HCT116 (cell line): ENCODE results near the gene ZNF165. TPM values are rescaled to one million over a fixed set of nuclear protein-coding genes. Genes with fewer than 3 reads are reported as not detected.
"Not testable (repeated sequence)": the region's sequence is repeated elsewhere in the genome, so short reads cannot be mapped to it uniquely, and the experiment has no call there.

Source experiments
- ATAC-seq: fragments of 200-7000 bp; cut with Tn5 transposase; 2 replicates; pipeline ENCODE4 v1.9.1; 2020; ENCODE audit warnings: mild to moderate bottlenecking, moderate library complexity
- BruUV-seq: library from RNA; stranded (reverse); fragments of 400-500 nt; replicated peaks from 2 replicates; lab custom pipeline; 2021; lab: Mats Ljungman, UMichigan
- CTCF ChIA-PET: fragments of 300-600 bp; sonication (Branson Sonifier 250); formaldehyde crosslinking; loops from one replicate; lab custom pipeline; 2021; ENCODE audit warnings: antibody characterized with exemption; lab: Charles Lee
- POLR2A ChIA-PET: fragments of 300-600, 350-600 bp; sonication (Branson Sonifier 250); formaldehyde crosslinking; loops from one replicate; lab custom pipeline; 2021; ENCODE audit warnings: antibody characterized with exemption; lab: Charles Lee
- RAD21 ChIA-PET, 2 experiments: fragments of 300-600 bp; sonication (Branson Sonifier 250); formaldehyde crosslinking; loops; one replicate each; lab custom pipeline; 2023; ENCODE audit warnings: low total read pairs in 2 of 2; ENCODE audit not compliant: uncharacterized antibody in 2 of 2, unreplicated experiment in 2 of 2, low non-redundant PET in 1 of 2; lab: Charles Lee
- DNase-seq: peaks from one replicate; pipeline ENCODE4 v3.0.0-alpha.2; 2010; ENCODE audit warnings: low read depth, low spot score
- H2AFZ ChIP-seq: fragments of 200-600 bp; shearing (Covaris generic), sonication (generic); 2 replicates; pipeline ENCODE4 v1.6.1; 2017; ENCODE audit warnings: low read depth, mixed run types, mixed read lengths, antibody characterized with exemption, low read length; ENCODE audit not compliant: poor library complexity, severe bottlenecking
- H3K27ac ChIP-seq: 2 replicates; pipeline ENCODE4 v1.5.1; 2012; ENCODE audit warnings: low read depth, low read length
- H3K27me3 ChIP-seq: fragments of 200-600 bp; sonication (generic); 2 replicates; pipeline ENCODE4 v1.6.1; 2016; ENCODE audit warnings: mixed run types, low read length, mixed read lengths; ENCODE audit not compliant: insufficient read depth
- H3K36me3 ChIP-seq, 2 experiments: fragments of 200-500 bp in 1 of 2; fragments of 200-600 bp in 1 of 2; sonication (Bioruptor generic) in 1 of 2; sonication (generic) in 1 of 2; 2 replicates each; pipeline versions ENCODE4 v1.5.1 to v1.6.1; 2014 to 2016; ENCODE audit warnings: low read length in 2 of 2, inconsistent platforms in 1 of 2, mixed read lengths in 1 of 2, mixed run types in 1 of 2; ENCODE audit not compliant: insufficient read depth in 2 of 2, control insufficient read depth in 1 of 2
- H3K4me1 ChIP-seq, 2 experiments: fragments of 200-600 bp in 1 of 2; sonication (generic) in 1 of 2; 2 replicates each; pipeline versions ENCODE4 v1.5.1 to v1.6.1; 2012 to 2017; ENCODE audit warnings: low read length in 2 of 2, inconsistent platforms in 1 of 2, mild to moderate bottlenecking in 1 of 2, mixed read lengths in 1 of 2, mixed run types in 1 of 2, moderate library complexity in 1 of 2; ENCODE audit not compliant: insufficient read depth in 2 of 2, control insufficient read depth in 1 of 2
- H3K4me2 ChIP-seq: fragments of 200-600 bp; sonication (generic); 2 replicates; pipeline ENCODE4 v1.6.1; 2017; ENCODE audit warnings: mixed run types, low read length, mixed read lengths
- H3K4me3 ChIP-seq, 2 experiments: fragments of 200-600 bp in 1 of 2; sonication (generic) in 1 of 2; replicated peaks in 1 of 2; 2 replicates each; pipeline ENCODE4 v1.5.1; 2011 to 2016; ENCODE audit warnings: low read length in 2 of 2, control low read depth in 1 of 2, low read depth in 1 of 2, mild to moderate bottlenecking in 1 of 2, mixed read lengths in 1 of 2, mixed run types in 1 of 2
- H3K79me2 ChIP-seq: fragments of 200-600 bp; sonication (generic); 2 replicates; pipeline ENCODE4 v1.6.1; 2017; ENCODE audit warnings: mild to moderate bottlenecking, mixed run types, low read length, moderate library complexity, mixed read lengths; ENCODE audit not compliant: insufficient read depth
- H3K9ac ChIP-seq: fragments of 200-600 bp; sonication (generic); 2 replicates; pipeline ENCODE4 v1.6.1; 2016; ENCODE audit warnings: low read length, mixed read lengths
- H3K9me2 ChIP-seq: fragments of 200-600 bp; sonication (generic), shearing (Covaris generic); 2 replicates; pipeline ENCODE4 v1.6.1; 2017; ENCODE audit warnings: mixed run types, mild to moderate bottlenecking, moderate library complexity; ENCODE audit not compliant: insufficient read depth
- H3K9me3 ChIP-seq, 2 experiments: fragments of 200-500 bp in 1 of 2; fragments of 200-600 bp in 1 of 2; sonication (Bioruptor generic) in 1 of 2; sonication (generic) in 1 of 2; 2 replicates each; pipeline ENCODE4 v1.6.1; 2014 to 2017; ENCODE audit warnings: low read length in 2 of 2, mixed read lengths in 2 of 2, inconsistent platforms in 1 of 2, low read depth in 1 of 2, mild to moderate bottlenecking in 1 of 2, mixed run types in 1 of 2, moderate library complexity in 1 of 2; ENCODE audit not compliant: control insufficient read depth in 1 of 2, insufficient read depth in 1 of 2
- H4K20me1 ChIP-seq: fragments of 200-600 bp; sonication (generic), shearing (Covaris generic); 2 replicates; pipeline ENCODE4 v1.6.1; 2017; ENCODE audit warnings: mixed run types, mild to moderate bottlenecking, moderate library complexity; ENCODE audit not compliant: insufficient read depth
- CBX3 ChIP-seq: IDR thresholded peaks from 2 replicates; pipeline ENCODE4 v1.6.1; 2012; ENCODE audit warnings: low read depth
- CEBPB ChIP-seq: IDR thresholded peaks from 2 replicates; pipeline ENCODE4 v1.6.1; 2012; ENCODE audit warnings: low read depth
- CTCF ChIP-seq, 3 experiments: fragments of 200-600 bp in 1 of 3; sonication (generic) in 1 of 3; IDR thresholded peaks in 2 of 3; conservative IDR thresholded peaks in 1 of 3; 2 replicates each; pipeline ENCODE4 v1.5.1; 2012 to 2017; ENCODE audit warnings: low read depth in 2 of 3, low read length in 2 of 3, antibody characterized with exemption in 1 of 3, borderline replicate concordance in 1 of 3, control low read depth in 1 of 3, mild to moderate bottlenecking in 1 of 3, mixed read lengths in 1 of 3, mixed run types in 1 of 3, moderate library complexity in 1 of 3; ENCODE audit not compliant: insufficient read depth in 1 of 3
- EGR1 ChIP-seq: IDR thresholded peaks from 2 replicates; pipeline ENCODE4 v1.6.1; 2012; ENCODE audit warnings: low read depth
- ELF1 ChIP-seq: IDR thresholded peaks from 2 replicates; pipeline ENCODE4 v1.6.1; 2012; ENCODE audit warnings: low read depth, borderline replicate concordance
- EZH2 ChIP-seq: fragments of 200-600 bp; sonication (generic); IDR thresholded peaks from 2 replicates; pipeline ENCODE4 v1.6.1; 2017; ENCODE audit warnings: antibody characterized with exemption, mixed run types
- FOSL1 ChIP-seq: IDR thresholded peaks from 2 replicates; pipeline ENCODE4 v1.6.1; 2012; ENCODE audit warnings: low read depth
- MAX ChIP-seq: IDR thresholded peaks from 2 replicates; pipeline ENCODE4 v1.6.1; 2012
- POLR2A ChIP-seq: IDR thresholded peaks from 2 replicates; pipeline ENCODE4 v1.7.0; 2011; ENCODE audit warnings: borderline replicate concordance; ENCODE audit not compliant: insufficient read depth, insufficient read length; ENCODE audit errors: extremely low read depth
- POLR2AphosphoS5 ChIP-seq: IDR thresholded peaks from 2 replicates; pipeline ENCODE4 v1.6.1; 2011; ENCODE audit warnings: mild to moderate bottlenecking, low read depth, low read length, moderate library complexity
- RAD21 ChIP-seq: IDR thresholded peaks from 2 replicates; pipeline ENCODE4 v1.6.1; 2012; ENCODE audit warnings: low read depth, mild to moderate bottlenecking
- SIN3A ChIP-seq: IDR thresholded peaks from 2 replicates; pipeline ENCODE4 v1.6.1; 2012; ENCODE audit warnings: low read depth
- SP1 ChIP-seq: IDR thresholded peaks from 2 replicates; pipeline ENCODE4 v1.6.1; 2012; ENCODE audit warnings: low read depth
- SRF ChIP-seq: IDR thresholded peaks from 2 replicates; pipeline ENCODE4 v1.6.1; 2012; ENCODE audit warnings: low read depth
- TCF7L2 ChIP-seq: IDR thresholded peaks from 2 replicates; pipeline ENCODE4 v1.7.0; 2011; ENCODE audit warnings: borderline replicate concordance, inconsistent platforms; ENCODE audit not compliant: insufficient read depth, insufficient read length; ENCODE audit errors: extremely low read depth
- YY1 ChIP-seq: IDR thresholded peaks from 2 replicates; pipeline ENCODE4 v1.6.1; 2011; ENCODE audit warnings: low read length, low read depth, moderate library complexity, mild to moderate bottlenecking; ENCODE audit not compliant: insufficient replicate concordance; ENCODE audit errors: extremely low read depth
- ZBTB33 ChIP-seq: IDR thresholded peaks from 2 replicates; pipeline ENCODE4 v1.6.1; 2011; ENCODE audit warnings: mild to moderate bottlenecking, low read length, moderate library complexity; ENCODE audit not compliant: insufficient replicate concordance; ENCODE audit errors: extremely low read depth
- ZFX ChIP-seq: fragments of 450-650 bp; IDR thresholded peaks from 2 replicates; pipeline ENCODE4 v1.6.1; 2017
- ZNF274 ChIP-seq: fragments of 200-500 bp; sonication (Bioruptor generic); IDR thresholded peaks from 2 replicates; pipeline ENCODE4 v1.6.1; 2014; ENCODE audit warnings: mild to moderate bottlenecking, low read depth, low read length, inconsistent platforms
- intact Hi-C: fragments of 100-400 bp; cut with micrococcal nuclease; formaldehyde crosslinking; loops from 2 replicates; pipeline ENCODE4 v1.10.0; 2022
- total RNA-seq: library from RNA; stranded (reverse); gene quantifications from one replicate; pipeline ENCODE4 v1.2.1, GENCODE V29; 2021; ENCODE audit not compliant: unreplicated experiment

The ZNF165 gene
- total RNA-seq, 1 experiment from 2014 or later, result 11.2 TPM

GRCh38 chr6:28068067-28068466 is 12.3 kb upstream of the ZNF165 start:
- no peaks in the 10 kb centered on the region for H3K36me3 ChIP-seq
- H3K9ac ChIP-seq, result no peak overlapping the region
- H3K4me2 ChIP-seq, result no peak overlapping the region
- ATAC-seq, result no peak
- intact Hi-C loops, result no loop called here
- no peak for DNase-seq
- RAD21 ChIA-PET, result no interaction called here
- H3K9me2 ChIP-seq, result no peaks in the 10 kb centered on the region
- H3K27ac ChIP-seq, result no peak overlapping the region
- H3K4me1 ChIP-seq, result no peaks in the 10 kb centered on the region
- H3K79me2 ChIP-seq, result no peaks in the 10 kb centered on the region
- BruUV-seq, result no TSS peak
- H3K27me3 ChIP-seq, result no peaks in the 10 kb centered on the region
- TF ChIP-seq TCF7L2 (no peak), ZFX (no peak), SP1 (no peak), RAD21 (no peak), CEBPB (no peak), MAX (no peak), EGR1 (no peak), ELF1 (no peak), POLR2AphosphoS5 (no peak), ZNF274 (no peak), EZH2 (no peak), CTCF (IDR thresholded peaks at IDR 0.05 in 2 of 3, conservative IDR thresholded peaks at IDR 0.05 in 1 of 3; ENCODE audit: borderline replicate concordance in 1 of 3, insufficient read depth in 1 of 3, low read depth in 2 of 3, low read length in 2 of 3) (no peak), POLR2A (no peak), CBX3 (no peak), SIN3A (no peak), YY1 (no peak), ZBTB33 (no peak), FOSL1 (no peak), SRF (no peak)
- POLR2A ChIA-PET, result no interaction called here
- no peak overlapping the region for H2AFZ ChIP-seq
- H4K20me1 ChIP-seq, result no peaks in the 10 kb centered on the region
- CTCF ChIA-PET, result no interaction called here
- no peak overlapping the region for H3K4me3 ChIP-seq
- H3K9me3 ChIP-seq, result no peaks in the 10 kb centered on the region

- H2AFZ ChIP-seq, H3K27me3 ChIP-seq, H3K36me3 ChIP-seq, H3K27ac ChIP-seq, H3K9me3 ChIP-seq, DNase-seq, BruUV-seq, H3K4me3 ChIP-seq, H3K4me1 ChIP-seq, H4K20me1 ChIP-seq, H3K79me2 ChIP-seq, RAD21 ChIA-PET, H3K4me2 ChIP-seq, H3K9ac ChIP-seq, ATAC-seq, intact Hi-C loops, CTCF ChIA-PET, H3K9me2 ChIP-seq, POLR2A ChIA-PET: not testable (repeated sequence)
Measured at GRCh38 chr6:28070968-28071367, 9.4 kb upstream of the ZNF165 start.
